Measurements from ENCODE around the gene KCNIP4. TPM values are rescaled to one million over a fixed set of nuclear protein-coding genes. Genes with fewer than 3 reads are reported as not detected.

Gene KCNIP4
- total and polyA plus RNA-seq, 2 of the 8 experiments (the other 6 are each of a cell fraction or from before 2014, with no cell fraction given), result 0.06 TPM; not detected in 1

DNA sequence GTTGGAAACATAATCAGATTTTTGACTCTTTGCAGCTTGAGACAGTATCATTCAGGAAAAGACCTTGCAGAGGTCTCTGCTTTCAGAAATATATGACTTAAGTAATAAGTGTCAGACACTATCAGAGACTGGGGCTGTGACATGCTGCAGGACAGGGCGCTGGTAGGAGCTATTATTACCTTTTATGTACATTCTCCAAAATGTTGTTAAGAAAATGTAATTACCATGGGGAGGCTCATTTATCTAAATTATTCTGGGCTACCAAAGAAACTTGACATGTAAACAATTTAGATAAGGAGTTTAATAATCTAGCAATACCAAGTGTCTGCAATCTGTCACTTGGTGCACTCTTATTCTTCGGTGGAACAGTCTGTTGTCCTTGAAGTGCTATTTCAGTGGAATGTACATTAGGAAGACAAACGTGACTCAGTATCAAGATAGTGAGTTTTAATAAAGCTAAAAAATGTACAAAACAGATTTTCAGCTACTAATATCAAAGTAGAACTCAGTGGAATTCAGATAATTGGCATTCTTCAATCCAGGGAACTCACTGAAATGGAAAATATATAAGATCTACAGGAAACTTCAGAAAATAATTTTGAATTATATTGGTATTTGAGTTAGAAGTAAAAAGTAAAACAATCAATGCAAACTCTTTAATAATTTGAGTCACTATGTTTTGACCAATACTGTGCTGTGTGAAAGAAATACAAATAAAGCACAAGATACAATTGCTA lies 214.5 kb downstream of the KCNIP4 start (continued):
- TF ChIP-seq, protein P1, sequence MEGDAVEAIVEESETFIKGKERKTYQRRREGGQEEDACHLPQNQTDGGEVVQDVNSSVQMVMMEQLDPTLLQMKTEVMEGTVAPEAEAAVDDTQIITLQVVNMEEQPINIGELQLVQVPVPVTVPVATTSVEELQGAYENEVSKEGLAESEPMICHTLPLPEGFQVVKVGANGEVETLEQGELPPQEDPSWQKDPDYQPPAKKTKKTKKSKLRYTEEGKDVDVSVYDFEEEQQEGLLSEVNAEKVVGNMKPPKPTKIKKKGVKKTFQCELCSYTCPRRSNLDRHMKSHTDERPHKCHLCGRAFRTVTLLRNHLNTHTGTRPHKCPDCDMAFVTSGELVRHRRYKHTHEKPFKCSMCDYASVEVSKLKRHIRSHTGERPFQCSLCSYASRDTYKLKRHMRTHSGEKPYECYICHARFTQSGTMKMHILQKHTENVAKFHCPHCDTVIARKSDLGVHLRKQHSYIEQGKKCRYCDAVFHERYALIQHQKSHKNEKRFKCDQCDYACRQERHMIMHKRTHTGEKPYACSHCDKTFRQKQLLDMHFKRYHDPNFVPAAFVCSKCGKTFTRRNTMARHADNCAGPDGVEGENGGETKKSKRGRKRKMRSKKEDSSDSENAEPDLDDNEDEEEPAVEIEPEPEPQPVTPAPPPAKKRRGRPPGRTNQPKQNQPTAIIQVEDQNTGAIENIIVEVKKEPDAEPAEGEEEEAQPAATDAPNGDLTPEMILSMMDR (IDR thresholded peaks at IDR 0.05; ENCODE audit: control extremely low read depth in 1 of 3, insufficient read depth in 1 of 3, low read depth in 1 of 3, low read length in 3 of 3), result no peak
- TF ChIP-seq NRF1 (IDR thresholded peaks at IDR 0.05; ENCODE audit: low read depth, low read length) (no peak), SIRT6 (IDR thresholded peaks at IDR 0.05; ENCODE audit: low read length) (no peak), FOSL1 (IDR thresholded peaks at IDR 0.05; ENCODE audit: insufficient read depth, low read depth, low read length) (no peak), RAD21 (IDR thresholded peaks at IDR 0.05 in 1 of 2, conservative IDR thresholded peaks at IDR 0.05 in 1 of 2; ENCODE audit: low read depth in 2 of 2, low read length in 2 of 2) (no peak), CTBP2 (IDR thresholded peaks at IDR 0.05; ENCODE audit: borderline replicate concordance, insufficient read depth, insufficient read length, low read length) (no peak), TAF7 (optimal IDR thresholded peaks at IDR 0.05; ENCODE audit: borderline replicate concordance, low read depth, low read length) (no peak), TEAD4 (IDR thresholded peaks at IDR 0.05; ENCODE audit: low read depth, low read length) (no peak), EP300 (IDR thresholded peaks at IDR 0.05; ENCODE audit: borderline replicate concordance in 1 of 2, low read depth in 2 of 2, low read length in 2 of 2) (no peak)

All from H1 (cell line).